Renal cortex interstitium (tissue), 11 donors: ENCODE results near the gene SLITRK5. TPM values are rescaled to one million over a fixed set of nuclear protein-coding genes. Genes with fewer than 3 reads are reported as not detected.

Experiments
- DNase-seq, 11 donors: peaks; one replicate each; pipeline ENCODE4 v3.0.0-alpha.2; 2013; ENCODE audit warnings: low read depth in 9 of 11, low spot score in 4 of 11; ENCODE audit errors: extremely low read depth in 1 of 11
- polyA plus RNA-seq, 3 donors: library from polyadenylated mRNA; unstranded; fragments of 120-200 nt; gene quantifications; one replicate each; pipeline ENCODE4 v1.2.1, GENCODE V29; 2013; ENCODE audit not compliant: insufficient read length in 3 of 3

The SLITRK5 gene
- polyA plus RNA-seq, 3 donors: 1.4 to 2.2 (median 1.9) TPM

- no peak for DNase-seq
Measured at GRCh38 chr13:87696458-87696857, 25.3 kb downstream of the SLITRK5 start.

- no peak for DNase-seq
Measured at GRCh38 chr13:87698268-87698667, 27.1 kb downstream of the SLITRK5 start.

GRCh38 chr13:87709947-87710346 is 38.8 kb downstream of the SLITRK5 start:
- DNase-seq: no peak

DNA sequence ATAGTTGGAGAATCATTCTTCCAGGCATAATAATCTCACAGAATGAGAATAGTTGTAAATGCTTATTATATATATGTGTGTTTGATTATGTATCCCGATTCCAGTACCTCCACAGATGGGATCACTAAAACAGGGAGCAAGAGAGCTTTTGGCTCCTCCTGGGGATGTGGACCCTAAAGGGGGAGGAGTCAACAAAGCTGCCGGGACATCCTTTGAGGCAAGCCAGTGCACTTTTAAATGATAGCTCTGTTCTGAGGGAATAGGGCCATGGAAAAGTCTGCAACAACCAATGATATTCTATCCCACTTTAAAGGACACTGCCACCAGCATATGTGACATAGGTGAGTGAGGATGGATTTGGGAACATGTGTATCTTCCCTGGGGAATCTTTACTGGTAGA is 40.8 kb downstream of the SLITRK5 start:
- no peak for DNase-seq
